ENCODE results near the gene SEMA5A.

The SEMA5A gene

DNA sequence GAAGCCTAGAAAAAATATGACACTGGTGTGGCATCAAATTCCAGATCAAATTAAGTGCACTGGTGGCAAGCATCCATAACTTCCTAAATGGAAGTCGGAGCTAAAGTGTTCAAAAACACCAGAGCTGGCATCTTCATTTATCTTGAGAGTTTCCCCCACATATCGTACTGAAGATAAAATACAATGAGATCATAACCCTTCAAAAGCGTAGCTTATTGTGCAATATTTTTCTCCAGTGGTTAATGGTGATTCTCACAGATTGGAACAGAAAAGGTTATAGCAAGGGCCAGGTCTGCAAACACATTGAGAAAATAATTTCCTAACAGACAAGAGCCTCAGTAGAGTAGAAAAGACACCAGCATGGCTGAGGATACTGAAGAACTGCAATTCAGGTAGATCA is 147.6 kb downstream of the SEMA5A start:
- POLR2A ChIA-PET, result no interaction called here
- no peak for TF ChIP-seq YY1 (tag by site-specific recombination; IDR thresholded peaks at IDR 0.05)
- TF ChIP-seq ZNF473 (tag by site-specific recombination; IDR thresholded peaks at IDR 0.05), result no peak
- TF ChIP-seq ZNF558 (tag by site-specific recombination; IDR thresholded peaks at IDR 0.05), result no peak
- no peak for TF ChIP-seq ZNF549 (tag by site-specific recombination; IDR thresholded peaks at IDR 0.05)
- TF ChIP-seq MYNN (tag by site-specific recombination; IDR thresholded peaks at IDR 0.05; ENCODE audit: borderline replicate concordance), result no peak

DNA sequence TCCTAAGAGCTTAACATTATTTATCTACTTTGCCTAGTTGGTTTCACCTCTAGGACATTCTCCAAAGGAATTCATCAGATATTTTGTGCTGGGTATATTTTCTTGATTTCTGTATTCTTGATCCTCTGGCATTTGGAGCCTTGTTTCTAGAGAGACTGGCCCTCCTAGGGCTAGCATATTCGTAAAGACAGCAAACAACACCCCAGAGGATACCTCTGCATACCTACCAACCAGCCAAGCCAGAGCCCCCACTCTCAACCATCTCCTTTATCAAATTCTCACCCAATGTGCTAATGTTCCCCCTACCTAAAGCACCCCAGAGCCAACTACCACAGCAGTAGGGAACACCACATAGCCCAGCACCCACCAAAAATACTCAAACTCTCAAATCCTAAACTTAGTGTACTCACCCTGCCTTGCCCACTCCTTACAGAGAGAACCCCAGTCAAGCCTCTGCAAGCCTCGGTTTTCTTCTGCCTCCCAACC is 149.5 kb downstream of the SEMA5A start:
- CTCF ChIA-PET, result no interaction called here

More for the DNA sequence above, 147.6 kb downstream of the SEMA5A start:
- H3K36me3 ChIP-seq (ENCODE audit: control insufficient read depth in 2 of 2, insufficient read depth in 1 of 2, low read length in 2 of 2), result no peaks in the 10 kb centered on the region
- CTCF ChIA-PET, result no interaction called here
- H3K27ac ChIP-seq (ENCODE audit: extremely low read depth, low read depth, low read length), result no peak overlapping the region
- no peaks in the 10 kb centered on the region for H3K9me3 ChIP-seq (ENCODE audit: control insufficient read depth, insufficient read depth, low read depth, low read length)
- no peak overlapping the region for H3K4me3 ChIP-seq (ENCODE audit: low read depth, low read length)
- H3K4me1 ChIP-seq (ENCODE audit: control insufficient read depth, insufficient read depth, low read length), result no peaks in the 10 kb centered on the region

DNA sequence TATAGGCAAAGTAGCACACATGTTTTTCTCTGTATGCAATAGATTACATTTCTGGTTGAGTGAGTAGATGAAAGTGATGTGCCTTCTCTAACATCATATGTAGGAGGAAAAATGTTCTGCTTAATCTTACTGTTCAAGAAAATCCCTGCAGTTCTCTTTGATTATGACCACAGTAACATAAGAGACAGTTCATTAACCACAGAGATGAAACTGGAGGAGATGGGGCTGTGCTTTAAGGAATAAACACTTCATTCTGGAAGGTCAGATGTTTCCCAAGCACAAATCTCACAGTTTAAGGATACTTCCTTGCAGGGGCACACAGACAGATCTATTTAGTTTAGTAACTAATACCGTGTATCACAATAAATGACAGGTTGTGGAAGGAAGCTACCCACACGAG is 150.2 kb downstream of the SEMA5A start:
- CTCF ChIA-PET, result interaction anchor here (0.8 kb wide), 1 partner anchor 193 kb away, joined by 3 read pairs; no protein-coding TSS in a partner anchor
- POLR2A ChIA-PET, result no interaction called here

More for the DNA sequence above, 149.5 kb downstream of the SEMA5A start:
- no peaks in the 10 kb centered on the region for H3K36me3 ChIP-seq (ENCODE audit: control insufficient read depth in 2 of 2, insufficient read depth in 1 of 2, low read length in 2 of 2)
- POLR2A ChIA-PET, result no interaction called here
- H3K4me3 ChIP-seq (ENCODE audit: low read depth, low read length), result no peak overlapping the region
- no peaks in the 10 kb centered on the region for H3K9me3 ChIP-seq (ENCODE audit: control insufficient read depth, insufficient read depth, low read depth, low read length)
- H3K27ac ChIP-seq (ENCODE audit: extremely low read depth, low read depth, low read length), result no peak overlapping the region
- no peaks in the 10 kb centered on the region for H3K4me1 ChIP-seq (ENCODE audit: control insufficient read depth, insufficient read depth, low read length)
- TF ChIP-seq ZNF792 (tag by site-specific recombination; IDR thresholded peaks at IDR 0.05) (no peak), ZBTB1 (tag by site-specific recombination; IDR thresholded peaks at IDR 0.05) (no peak), OVOL3 (tag by site-specific recombination; IDR thresholded peaks at IDR 0.05) (no peak), ZNF23 (tag by site-specific recombination; IDR thresholded peaks at IDR 0.05; ENCODE audit: borderline replicate concordance) (no peak), ZNF670 (tag by site-specific recombination; IDR thresholded peaks at IDR 0.05; ENCODE audit: low read depth) (no peak), TRIM28 (IDR thresholded peaks at IDR 0.05; ENCODE audit: borderline replicate concordance, low read length) (no peak), MEIS1 (CRISPR knock-in tag; IDR thresholded peaks at IDR 0.05; ENCODE audit: borderline replicate concordance) (no peak), EGR2 (tag by site-specific recombination; IDR thresholded peaks at IDR 0.05; ENCODE audit: low read depth) (no peak), ZNF426 (tag by site-specific recombination; IDR thresholded peaks at IDR 0.05) (no peak), ZNF366 (tag by site-specific recombination; conservative IDR thresholded peaks at IDR 0.05) (no peak), ZNF549 (tag by site-specific recombination; IDR thresholded peaks at IDR 0.05) (no peak), PRDM1 (tag by site-specific recombination; IDR thresholded peaks at IDR 0.05) (no peak)
- TF ChIP-seq, protein P1, sequence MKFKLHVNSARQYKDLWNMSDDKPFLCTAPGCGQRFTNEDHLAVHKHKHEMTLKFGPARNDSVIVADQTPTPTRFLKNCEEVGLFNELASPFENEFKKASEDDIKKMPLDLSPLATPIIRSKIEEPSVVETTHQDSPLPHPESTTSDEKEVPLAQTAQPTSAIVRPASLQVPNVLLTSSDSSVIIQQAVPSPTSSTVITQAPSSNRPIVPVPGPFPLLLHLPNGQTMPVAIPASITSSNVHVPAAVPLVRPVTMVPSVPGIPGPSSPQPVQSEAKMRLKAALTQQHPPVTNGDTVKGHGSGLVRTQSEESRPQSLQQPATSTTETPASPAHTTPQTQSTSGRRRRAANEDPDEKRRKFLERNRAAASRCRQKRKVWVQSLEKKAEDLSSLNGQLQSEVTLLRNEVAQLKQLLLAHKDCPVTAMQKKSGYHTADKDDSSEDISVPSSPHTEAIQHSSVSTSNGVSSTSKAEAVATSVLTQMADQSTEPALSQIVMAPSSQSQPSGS (tag by site-specific recombination; IDR thresholded peaks at IDR 0.05; ENCODE audit: low read depth), result no peak
- TF ChIP-seq, protein P2, sequence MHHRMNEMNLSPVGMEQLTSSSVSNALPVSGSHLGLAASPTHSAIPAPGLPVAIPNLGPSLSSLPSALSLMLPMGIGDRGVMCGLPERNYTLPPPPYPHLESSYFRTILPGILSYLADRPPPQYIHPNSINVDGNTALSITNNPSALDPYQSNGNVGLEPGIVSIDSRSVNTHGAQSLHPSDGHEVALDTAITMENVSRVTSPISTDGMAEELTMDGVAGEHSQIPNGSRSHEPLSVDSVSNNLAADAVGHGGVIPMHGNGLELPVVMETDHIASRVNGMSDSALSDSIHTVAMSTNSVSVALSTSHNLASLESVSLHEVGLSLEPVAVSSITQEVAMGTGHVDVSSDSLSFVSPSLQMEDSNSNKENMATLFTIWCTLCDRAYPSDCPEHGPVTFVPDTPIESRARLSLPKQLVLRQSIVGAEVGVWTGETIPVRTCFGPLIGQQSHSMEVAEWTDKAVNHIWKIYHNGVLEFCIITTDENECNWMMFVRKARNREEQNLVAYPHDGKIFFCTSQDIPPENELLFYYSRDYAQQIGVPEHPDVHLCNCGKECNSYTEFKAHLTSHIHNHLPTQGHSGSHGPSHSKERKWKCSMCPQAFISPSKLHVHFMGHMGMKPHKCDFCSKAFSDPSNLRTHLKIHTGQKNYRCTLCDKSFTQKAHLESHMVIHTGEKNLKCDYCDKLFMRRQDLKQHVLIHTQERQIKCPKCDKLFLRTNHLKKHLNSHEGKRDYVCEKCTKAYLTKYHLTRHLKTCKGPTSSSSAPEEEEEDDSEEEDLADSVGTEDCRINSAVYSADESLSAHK (tag by site-specific recombination; IDR thresholded peaks at IDR 0.05), result no peak

More for the DNA sequence above, 150.2 kb downstream of the SEMA5A start:
- TF ChIP-seq, protein P3, sequence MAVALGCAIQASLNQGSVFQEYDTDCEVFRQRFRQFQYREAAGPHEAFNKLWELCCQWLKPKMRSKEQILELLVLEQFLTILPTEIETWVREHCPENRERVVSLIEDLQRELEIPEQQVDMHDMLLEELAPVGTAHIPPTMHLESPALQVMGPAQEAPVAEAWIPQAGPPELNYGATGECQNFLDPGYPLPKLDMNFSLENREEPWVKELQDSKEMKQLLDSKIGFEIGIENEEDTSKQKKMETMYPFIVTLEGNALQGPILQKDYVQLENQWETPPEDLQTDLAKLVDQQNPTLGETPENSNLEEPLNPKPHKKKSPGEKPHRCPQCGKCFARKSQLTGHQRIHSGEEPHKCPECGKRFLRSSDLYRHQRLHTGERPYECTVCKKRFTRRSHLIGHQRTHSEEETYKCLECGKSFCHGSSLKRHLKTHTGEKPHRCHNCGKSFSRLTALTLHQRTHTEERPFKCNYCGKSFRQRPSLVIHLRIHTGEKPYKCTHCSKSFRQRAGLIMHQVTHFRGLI (tag by site-specific recombination; IDR thresholded peaks at IDR 0.05), result no peak
- TF ChIP-seq ZNF248 (tag by site-specific recombination; IDR thresholded peaks at IDR 0.05) (no peak), PRDM1 (tag by site-specific recombination; IDR thresholded peaks at IDR 0.05) (no peak), ZNF677 (tag by site-specific recombination; IDR thresholded peaks at IDR 0.05) (no peak), YY1 (tag by site-specific recombination; IDR thresholded peaks at IDR 0.05) (no peak), ZNF157 (tag by site-specific recombination; IDR thresholded peaks at IDR 0.05) (no peak), BCL11A (tag by site-specific recombination; IDR thresholded peaks at IDR 0.05; ENCODE audit: low read depth) (no peak), ZNF184 (tag by site-specific recombination; IDR thresholded peaks at IDR 0.05) (no peak), ZNF174 (tag by site-specific recombination; IDR thresholded peaks at IDR 0.05) (no peak), ZNF416 (tag by site-specific recombination; IDR thresholded peaks at IDR 0.05) (no peak), ZNF175 (tag by site-specific recombination; IDR thresholded peaks at IDR 0.05) (no peak)
- Histone ChIP-seq H3K9me3 (ENCODE audit: control insufficient read depth, insufficient read depth, low read depth, low read length) (no peaks in the 10 kb centered on the region), H3K4me3 (ENCODE audit: low read depth, low read length) (no peak overlapping the region), H3K4me1 (ENCODE audit: control insufficient read depth, insufficient read depth, low read length) (no peaks in the 10 kb centered on the region), H3K27ac (ENCODE audit: extremely low read depth, low read depth, low read length) (no peak overlapping the region), H3K36me3 (ENCODE audit: control insufficient read depth in 2 of 2, insufficient read depth in 1 of 2, low read length in 2 of 2) (no peaks in the 10 kb centered on the region)
